ENCODE data around the gene WDR41.
"Not testable (repeated sequence)": the region's sequence is repeated elsewhere in the genome, so short reads cannot be mapped to it uniquely, and the experiment has no call there.

Gene WDR41

GRCh38 chr5:77409870-77410621 lies 82.1 kb downstream of the WDR41 start:
- no peak for DNase-seq (ENCODE audit: low spot score)
- FAIRE-seq: no peak

- DNase-seq (ENCODE audit: low spot score): no peak
- no peak for FAIRE-seq
These were observed 85.0 kb downstream of the WDR41 start for GRCh38 chr5:77407152-77407551.

- DNase-seq (ENCODE audit: low spot score) (no peak), FAIRE-seq (no peak)
These were observed 89.3 kb downstream of the WDR41 start for GRCh38 chr5:77402796-77403195.

DNA sequence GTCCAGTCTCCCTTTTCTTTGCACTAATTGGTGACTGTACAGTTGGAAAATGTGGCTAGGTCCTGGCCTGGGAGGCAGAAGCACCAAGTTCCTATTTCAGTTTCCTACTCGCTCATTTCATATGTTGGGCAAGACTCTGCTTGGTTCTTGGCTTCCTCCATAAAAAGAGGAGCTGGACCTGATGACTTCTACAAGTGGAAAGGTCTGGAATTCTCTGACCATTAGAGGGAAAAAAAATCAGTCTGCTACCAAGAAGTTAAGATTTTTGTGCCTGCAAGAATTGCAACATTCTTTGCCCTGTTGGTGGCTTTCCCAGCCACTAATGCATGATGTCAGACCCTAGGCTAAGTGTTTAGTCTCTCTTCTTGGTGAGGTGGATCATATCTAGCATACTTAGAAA lies 91.5 kb downstream of the WDR41 start:
- DNase-seq (ENCODE audit: low spot score) (no peak), FAIRE-seq (no peak)

- no peak for FAIRE-seq
- no peak for DNase-seq (ENCODE audit: low spot score)
These were observed 93.2 kb downstream of the WDR41 start for GRCh38 chr5:77398896-77399295.

DNA sequence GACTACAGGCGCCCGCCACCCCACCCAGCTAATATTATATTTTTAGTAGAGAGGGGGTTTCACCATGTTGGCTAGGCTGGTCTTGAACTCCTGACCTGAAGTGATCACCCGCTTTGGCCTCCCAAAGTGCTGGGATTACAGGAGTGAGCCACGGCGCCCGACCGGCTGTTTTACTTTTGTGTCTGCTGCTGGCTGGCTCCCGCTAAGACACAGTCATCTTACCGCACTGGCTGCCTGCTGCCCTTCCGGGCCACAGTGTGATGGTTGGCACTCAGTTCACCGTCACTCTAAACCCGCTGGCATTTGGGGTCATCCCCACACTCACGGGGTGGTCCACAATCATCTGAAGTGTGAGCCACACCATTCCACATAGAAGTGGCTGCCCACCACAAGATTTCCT lies 93.7 kb downstream of the WDR41 start:
- no peak for DNase-seq (ENCODE audit: low spot score)
- no peak for FAIRE-seq

- DNase-seq (ENCODE audit: low spot score) (no peak), FAIRE-seq (no peak)
These were observed 94.3 kb downstream of the WDR41 start for GRCh38 chr5:77397686-77398292.

DNA sequence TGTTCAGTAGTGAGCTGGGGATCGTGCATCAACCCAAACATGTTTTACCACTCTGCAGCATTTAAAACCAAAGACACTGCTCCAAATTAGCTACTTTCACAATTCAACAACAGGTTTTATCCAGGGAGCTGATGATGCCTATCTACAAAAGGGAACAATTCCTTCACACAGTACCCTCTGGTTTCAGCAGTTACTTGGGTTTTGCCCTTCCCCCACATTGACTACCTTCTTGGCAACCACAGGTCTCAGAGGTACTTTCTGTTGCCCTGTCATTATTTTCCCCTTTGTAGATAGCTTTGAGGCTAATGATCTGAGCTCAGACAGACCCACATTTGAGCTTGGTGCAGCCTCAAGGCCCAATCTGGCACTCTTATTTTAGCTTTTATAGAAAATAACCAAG lies 96.1 kb downstream of the WDR41 start:
- FAIRE-seq: no peak
- DNase-seq (ENCODE audit: low spot score): no peak

DNA sequence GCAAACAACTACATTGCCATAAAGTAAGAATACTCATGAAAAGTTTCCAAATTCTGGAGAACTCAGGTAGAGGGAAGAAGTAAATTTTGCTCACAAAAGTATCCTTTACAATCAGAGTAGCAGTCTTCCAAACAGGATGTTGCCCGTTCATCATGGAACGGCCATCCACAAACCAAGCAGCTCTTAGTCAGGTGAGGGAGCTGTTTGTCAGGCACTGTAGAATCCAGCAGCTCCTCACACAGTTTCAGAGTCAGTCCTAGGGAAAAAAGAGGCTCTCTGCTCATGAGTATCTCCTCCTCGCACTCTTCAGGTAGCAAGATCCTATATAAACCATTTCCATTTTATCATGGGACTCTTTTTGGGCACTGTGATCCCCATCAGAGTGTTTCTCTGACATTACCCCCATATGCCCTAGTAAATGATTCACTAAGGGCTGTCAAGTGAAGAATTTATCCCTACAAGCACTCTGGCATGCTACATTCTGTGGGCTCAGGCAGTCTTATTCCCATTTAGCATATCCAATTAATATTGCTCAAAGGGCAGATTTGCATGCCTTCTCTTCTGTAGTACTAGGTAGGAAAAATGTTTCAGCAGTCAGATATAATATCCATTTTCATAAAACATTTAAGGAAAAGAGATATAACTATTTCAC lies 97.9 kb downstream of the WDR41 start:
- DNase-seq (ENCODE audit: low spot score) (no peak), FAIRE-seq (no peak)

DNA sequence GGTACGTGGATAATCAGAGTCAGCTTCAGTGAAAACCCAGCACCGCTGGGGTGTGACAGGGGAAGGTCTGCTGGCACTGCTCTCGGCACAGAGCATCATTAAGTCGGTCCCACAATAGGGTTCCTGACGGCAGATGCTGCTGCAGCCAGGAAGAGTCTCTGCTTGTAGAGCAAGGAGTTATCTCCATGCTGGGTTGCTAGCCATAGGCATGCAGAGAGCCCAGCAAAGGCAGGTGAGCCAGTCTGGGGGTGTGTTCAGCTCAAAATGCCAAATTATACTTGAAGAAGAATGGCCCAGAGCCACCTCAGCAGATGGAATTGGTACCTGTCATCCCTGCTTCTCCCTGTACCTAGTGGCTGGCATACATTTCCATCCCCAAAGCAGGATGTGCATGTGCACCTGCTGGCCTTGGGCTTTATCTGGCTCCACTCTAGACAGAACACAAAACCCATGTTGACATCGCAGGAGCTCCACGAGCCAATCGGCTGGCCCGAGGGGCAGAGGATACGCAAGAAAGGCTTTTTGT lies 100.8 kb downstream of the WDR41 start:
- no peak for DNase-seq (ENCODE audit: low spot score)
- FAIRE-seq: no peak

DNA sequence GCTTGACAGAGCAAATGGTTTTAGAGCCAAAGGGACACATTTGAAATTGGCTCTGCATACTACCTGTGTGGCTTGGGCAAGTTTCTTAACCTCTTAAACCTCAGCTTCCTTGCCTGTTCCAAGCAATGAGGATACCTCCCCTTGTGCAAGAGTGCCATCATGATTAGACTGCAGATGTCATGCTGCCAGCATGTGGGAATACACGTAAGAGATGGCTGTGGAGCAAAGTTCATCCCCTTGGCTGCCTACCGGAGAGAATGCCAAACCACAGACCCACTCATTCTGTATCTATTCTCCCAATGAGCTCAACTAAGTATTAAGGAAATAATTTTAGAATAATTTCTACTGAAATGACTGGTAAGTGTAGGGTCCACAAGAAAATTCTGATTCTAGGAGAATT lies 101.3 kb downstream of the WDR41 start:
- FAIRE-seq (no peak), DNase-seq (ENCODE audit: low spot score) (no peak)

- DNase-seq (ENCODE audit: low spot score) (no peak), FAIRE-seq (no peak)
These were observed 101.9 kb downstream of the WDR41 start for GRCh38 chr5:77390221-77390620.

- no peak for DNase-seq (ENCODE audit: low spot score)
- FAIRE-seq: no peak
These were observed 102.4 kb downstream of the WDR41 start for GRCh38 chr5:77389746-77390145.

GRCh38 chr5:77386340-77386739 lies 105.8 kb downstream of the WDR41 start:
- DNase-seq (ENCODE audit: low spot score); FAIRE-seq: not testable (repeated sequence)

DNA sequence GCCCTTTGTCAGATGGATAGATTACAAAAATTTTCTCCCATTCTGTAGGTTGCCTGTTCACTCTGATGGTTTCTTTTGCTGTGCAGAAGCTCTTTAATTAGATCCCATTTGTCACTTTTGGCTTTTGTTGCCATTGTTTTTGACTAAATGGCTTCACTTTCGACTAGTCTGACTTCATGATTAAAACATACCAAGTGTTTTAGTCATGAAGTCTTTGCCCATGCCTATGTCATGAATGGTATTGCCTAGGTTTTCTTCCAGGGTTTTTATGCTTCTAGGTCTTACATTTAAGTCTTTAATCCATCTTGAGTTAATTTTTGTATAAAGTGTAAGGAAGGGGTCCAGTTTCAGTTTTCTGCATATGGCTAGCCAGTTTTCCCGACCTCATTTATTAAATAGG lies 108.8 kb downstream of the WDR41 start:
- FAIRE-seq; DNase-seq (ENCODE audit: low spot score): not testable (repeated sequence)
